Measurements from ENCODE around the gene PHOX2B.

- TF ChIP-seq SRSF1 (IDR thresholded peaks at IDR 0.05; ENCODE audit: low read depth, low read length) (no peak), CTCF (IDR thresholded peaks at IDR 0.05 in 2 of 3, conservative IDR thresholded peaks at IDR 0.05 in 1 of 3; ENCODE audit: insufficient read depth in 2 of 3, low read depth in 1 of 3, low read length in 3 of 3) (no peak), MXI1 (IDR thresholded peaks at IDR 0.05; ENCODE audit: low read depth, low read length) (no peak)
These were observed 16.9 kb downstream of the PHOX2B start for GRCh38 chr4:41731569-41732126.
